Measurements from ENCODE around the gene PIAS2.

The PIAS2 gene

GRCh38 chr18:46759890-46760289 is 157.4 kb downstream of the PIAS2 start:
- DNase-seq = no peak

GRCh38 chr18:46756559-46757201 is 160.6 kb downstream of the PIAS2 start, which contains the start of gene ST8SIA5:
Gene ST8SIA5 (minus strand): TSS chr18:46757053. CDS start chr18:46756508, 545 bp downstream.
- DNase-seq = no peak

GRCh38 chr18:46756025-46756558 is 161.2 kb downstream of the PIAS2 start:
- DNase-seq = no peak

GRCh38 chr18:46755315-46756024 is 161.8 kb downstream of the PIAS2 start:
- no peak for DNase-seq

- DNase-seq = no peak
Measured at GRCh38 chr18:46754661-46755292, 162.5 kb downstream of the PIAS2 start.

GRCh38 chr18:46754188-46754587 is 163.1 kb downstream of the PIAS2 start:
- DNase-seq = peak in 1 of 5 donors; percentile 12

Data from T-helper 1 cell (primary cell).